Measurements from ENCODE around the gene CAMKMT. TPM values are rescaled to one million over a fixed set of nuclear protein-coding genes. Genes with fewer than 3 reads are reported as not detected.

Gene CAMKMT
- total and polyA plus RNA-seq, 8 donors = 8.3 to 17.5 (median 11.5) TPM

GRCh38 chr2:44364604-44365003 is 2.9 kb downstream of the CAMKMT start:
- no peaks in the 10 kb centered on the region for H3K27me3 ChIP-seq
- no peak for TF ChIP-seq CTCF (IDR thresholded peaks at IDR 0.05)
- no peak for DNase-seq
- H3K9me3 ChIP-seq = no peaks in the 10 kb centered on the region
- H3K27ac ChIP-seq = no peak overlapping the region
- H3K4me1 ChIP-seq = peaks cover 8 to 21% of the 10 kb centered on the region in 2 donors
- H3K4me3 ChIP-seq = no peak overlapping the region
- intact Hi-C loops (cut with DNase I) = no loop called here
- H3K36me3 ChIP-seq = no peaks in the 10 kb centered on the region
- no peak for ATAC-seq

GRCh38 chr2:44367591-44367990 is 5.8 kb downstream of the CAMKMT start:
- Histone ChIP-seq H3K4me3 (no peak overlapping the region), H3K4me1 (peaks cover 0 to 7% of the 10 kb centered on the region in 2 donors), H3K27ac (no peak overlapping the region), H3K36me3 (no peaks in the 10 kb centered on the region), H3K27me3 (no peaks in the 10 kb centered on the region), H3K9me3 (no peaks in the 10 kb centered on the region)
- ATAC-seq = no peak
- DNase-seq = no peak
- intact Hi-C loops (cut with DNase I) = no loop called here
- no peak for TF ChIP-seq CTCF (IDR thresholded peaks at IDR 0.05)

- H3K4me1 ChIP-seq = no peaks in the 10 kb centered on the region
- no peaks in the 10 kb centered on the region for H3K9me3 ChIP-seq
- H3K4me3 ChIP-seq = no peak overlapping the region
- no peak for TF ChIP-seq CTCF (IDR thresholded peaks at IDR 0.05)
- intact Hi-C loops (cut with DNase I) = no loop called here
- no peaks in the 10 kb centered on the region for H3K27me3 ChIP-seq
- DNase-seq (no peak), ATAC-seq (no peak)
- H3K27ac ChIP-seq = no peak overlapping the region
- no peaks in the 10 kb centered on the region for H3K36me3 ChIP-seq
Observed at GRCh38 chr2:44369392-44369791, 7.6 kb downstream of the CAMKMT start.

GRCh38 chr2:44371445-44371844 is 9.7 kb downstream of the CAMKMT start:
- H3K27ac ChIP-seq = no peak overlapping the region

GRCh38 chr2:44372246-44372645 is 10.5 kb downstream of the CAMKMT start:
- H3K9me3 ChIP-seq = no peaks in the 10 kb centered on the region
- H3K4me3 ChIP-seq = no peak overlapping the region
- no peak for ATAC-seq
- H3K27me3 ChIP-seq = no peaks in the 10 kb centered on the region
- no peak for DNase-seq
- intact Hi-C loops (cut with DNase I) = no loop called here
- TF ChIP-seq CTCF (IDR thresholded peaks at IDR 0.05) = no peak
- no peaks in the 10 kb centered on the region for H3K36me3 ChIP-seq
- H3K4me1 ChIP-seq = no peaks in the 10 kb centered on the region
- no peak overlapping the region for H3K27ac ChIP-seq

More at GRCh38 chr2:44371445-44371844, 9.7 kb downstream of the CAMKMT start:
- no peak overlapping the region for H3K4me3 ChIP-seq
- ATAC-seq = no peak
- no peak for TF ChIP-seq CTCF (IDR thresholded peaks at IDR 0.05)
- no peaks in the 10 kb centered on the region for H3K4me1 ChIP-seq
- no peaks in the 10 kb centered on the region for H3K9me3 ChIP-seq
- intact Hi-C loops (cut with DNase I) = no loop called here
- H3K27me3 ChIP-seq = no peaks in the 10 kb centered on the region
- no peaks in the 10 kb centered on the region for H3K36me3 ChIP-seq
- no peak for DNase-seq
